Stimulated activated naive CD4-positive, alpha-beta T cell treated with Interleukin-2 at 50 U/mL for 16 hours (primary cell): ENCODE data around the gene ACYP1.
"Not testable (repeated sequence)": the region's sequence is repeated elsewhere in the genome, so short reads cannot be mapped to it uniquely, and the experiment has no call there.

ENCODE experiments used
- DNase-seq: peaks from one replicate; lab custom pipeline; 2025; lab: John Stamatoyannopoulos, UW

ACYP1 gene

DNA sequence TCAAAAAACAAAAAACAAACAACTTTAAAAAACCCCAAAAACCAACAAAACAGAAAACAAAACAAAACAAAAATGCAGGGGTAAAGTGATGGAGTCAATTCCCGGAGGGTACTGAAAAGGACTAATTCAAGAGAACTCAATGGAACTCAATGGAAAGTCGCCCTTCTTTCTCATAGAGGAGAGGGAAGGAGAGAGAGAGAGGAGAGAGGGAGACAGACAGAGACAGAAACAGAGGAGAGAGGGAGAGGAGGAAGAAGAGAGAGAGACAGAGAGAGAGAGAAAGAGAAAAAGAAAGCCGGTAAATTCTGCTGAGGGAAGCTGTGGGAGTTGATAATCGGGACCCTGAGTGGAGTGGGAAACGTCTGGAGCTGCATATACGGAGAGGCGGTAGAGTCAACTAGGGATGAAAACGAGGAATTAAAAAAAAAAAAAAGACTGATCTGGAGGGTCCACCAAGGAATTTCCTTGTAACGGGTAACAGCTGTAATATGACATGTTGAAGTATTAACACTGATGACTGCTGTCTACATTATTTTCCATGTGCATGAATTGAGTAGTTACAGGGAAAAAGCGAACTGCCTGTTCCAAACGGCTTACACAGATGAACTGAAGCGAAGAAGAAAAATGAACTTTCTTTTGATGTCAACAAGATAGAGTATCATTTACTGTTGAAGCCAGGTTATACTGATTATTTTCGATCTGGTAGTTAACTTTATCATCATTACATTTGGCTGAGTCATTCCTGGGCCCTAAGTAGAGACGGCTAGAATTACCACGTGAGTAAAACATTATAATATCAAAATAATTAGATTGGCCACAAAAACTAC, 4.7 kb upstream of the ACYP1 start:
- DNase-seq = no peak

DNA sequence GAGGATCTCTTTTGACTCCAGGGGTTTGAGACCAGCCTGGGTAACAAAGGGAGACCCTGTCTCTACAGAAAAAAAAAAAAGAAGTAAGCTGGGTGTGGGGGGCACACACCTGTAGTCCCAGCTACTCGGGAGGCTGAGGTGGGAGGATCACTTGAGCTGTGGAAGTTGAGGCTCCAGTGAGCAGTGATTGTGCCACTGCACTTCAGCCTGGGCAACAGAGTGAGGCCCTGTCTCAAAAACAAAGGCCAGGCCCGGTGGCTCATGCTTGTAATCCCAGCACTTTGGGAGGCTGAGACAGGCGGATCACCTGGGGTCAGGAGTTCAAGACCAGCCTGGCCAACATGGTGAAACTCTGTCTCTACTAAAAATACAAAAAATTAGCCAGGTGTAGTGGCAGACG, 3.9 kb upstream of the ACYP1 start:
- DNase-seq = not testable (repeated sequence)

DNA sequence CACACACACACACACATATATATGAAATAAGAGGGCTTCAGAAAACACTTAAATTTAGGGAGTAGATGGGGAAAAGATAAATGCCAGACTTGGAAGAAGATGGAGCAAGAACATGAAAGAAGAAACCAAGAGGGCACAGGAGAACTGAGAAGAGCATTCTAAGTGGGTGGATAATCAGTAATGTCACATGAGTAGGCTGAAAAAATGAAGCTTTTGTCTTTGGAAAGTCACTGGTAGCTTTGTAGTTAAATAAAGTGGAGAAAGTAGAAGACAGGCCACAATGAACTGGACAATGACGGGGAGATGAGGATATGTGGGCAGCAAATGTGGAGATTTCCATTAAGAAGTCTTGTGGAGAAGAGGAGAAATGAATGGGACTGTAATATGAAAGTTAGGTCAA, 3.4 kb upstream of the ACYP1 start:
- no peak for DNase-seq

DNA sequence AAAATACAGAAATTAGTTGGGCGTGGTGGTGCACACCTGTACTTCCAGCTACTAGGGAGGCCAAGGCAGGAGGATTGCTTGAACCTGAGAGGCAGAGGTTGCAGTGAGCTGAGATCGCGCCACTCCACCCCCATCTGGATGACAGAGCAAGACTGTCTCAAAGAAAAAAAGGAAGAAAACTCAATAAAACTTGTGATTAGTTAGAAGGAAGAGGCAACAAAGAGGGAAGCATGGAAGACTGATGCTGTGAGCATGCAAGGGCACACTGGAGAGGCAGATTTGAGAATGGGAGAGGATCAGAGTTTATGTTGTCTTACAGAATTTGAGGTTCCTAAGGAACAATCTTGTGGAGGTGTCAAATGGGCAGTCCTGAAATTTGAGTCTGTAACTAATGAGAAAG, 2.9 kb upstream of the ACYP1 start:
- no peak for DNase-seq

DNA sequence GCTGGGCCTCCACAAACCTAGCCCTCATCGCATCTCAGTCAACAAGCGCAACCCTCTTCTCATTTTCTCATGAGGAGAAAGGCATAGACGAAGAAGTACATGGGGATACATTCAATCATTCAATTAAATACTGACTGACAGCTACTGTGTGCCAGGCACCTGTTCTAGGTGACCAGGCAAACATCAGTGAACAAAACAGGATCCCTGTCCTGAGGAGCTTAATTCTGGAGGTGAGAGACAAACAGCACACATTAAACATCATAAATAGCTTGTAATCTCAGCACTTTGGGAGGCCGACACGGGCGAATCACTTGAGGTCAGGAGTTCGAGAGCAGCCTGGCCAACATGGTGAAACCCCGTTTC, 362 bp upstream of the ACYP1 start:
- DNase-seq = no peak

DNA sequence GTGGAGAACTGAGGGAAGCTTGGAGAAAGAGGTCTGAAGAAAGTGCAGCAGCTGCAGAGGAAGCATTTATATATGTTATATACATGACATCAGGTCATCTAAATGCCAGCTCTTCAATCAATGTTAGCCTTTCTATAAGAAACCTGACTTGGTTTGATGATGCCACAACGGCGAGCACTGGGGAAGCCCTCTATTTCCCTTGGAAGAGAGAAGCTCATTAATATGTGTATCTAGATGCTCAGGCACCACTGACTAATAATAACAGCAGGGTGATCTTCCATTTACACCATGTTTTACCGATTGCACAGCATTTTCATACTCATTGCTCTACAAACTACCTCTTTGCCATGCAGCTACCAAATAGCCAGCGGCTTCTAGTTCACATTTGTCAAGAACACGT, 811 bp downstream of the ACYP1 start:
- DNase-seq = no peak

DNA sequence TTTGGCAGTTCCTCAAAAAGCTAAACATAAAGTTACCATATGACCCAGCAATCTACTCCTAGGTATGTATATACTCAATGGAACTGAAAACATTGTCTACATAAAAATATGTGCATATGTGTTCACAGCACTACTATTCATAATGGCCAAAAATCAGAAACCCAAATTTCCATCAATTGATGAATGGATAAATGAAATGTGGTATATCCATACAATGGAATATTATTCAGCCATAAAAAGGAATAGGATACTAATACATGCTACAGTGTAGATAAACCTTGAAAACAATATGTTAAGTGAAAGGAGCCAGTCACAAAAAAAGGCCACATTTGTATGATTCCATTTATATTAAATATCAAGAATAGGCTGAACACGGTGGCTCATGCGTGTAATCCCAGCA, 3.4 kb downstream of the ACYP1 start:
- DNase-seq = no peak

DNA sequence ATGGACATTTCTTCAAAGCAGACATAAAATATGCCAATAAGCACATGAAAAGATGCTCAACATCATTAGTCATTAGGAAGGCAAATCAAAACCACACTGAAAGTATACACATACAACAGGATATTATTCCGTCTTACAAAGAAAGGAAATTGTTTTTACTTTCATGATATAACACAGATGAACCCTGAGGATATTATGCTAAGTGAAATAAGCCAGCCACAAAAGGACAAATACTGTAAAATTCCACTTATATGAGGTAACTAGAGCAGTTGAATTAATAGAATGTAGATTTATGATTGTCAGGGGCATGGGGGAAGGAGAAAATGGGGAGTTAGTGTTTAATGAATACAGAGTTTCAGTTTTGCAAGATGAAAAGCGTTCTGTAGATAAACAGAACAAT, 4.2 kb downstream of the ACYP1 start:
- DNase-seq = no peak

DNA sequence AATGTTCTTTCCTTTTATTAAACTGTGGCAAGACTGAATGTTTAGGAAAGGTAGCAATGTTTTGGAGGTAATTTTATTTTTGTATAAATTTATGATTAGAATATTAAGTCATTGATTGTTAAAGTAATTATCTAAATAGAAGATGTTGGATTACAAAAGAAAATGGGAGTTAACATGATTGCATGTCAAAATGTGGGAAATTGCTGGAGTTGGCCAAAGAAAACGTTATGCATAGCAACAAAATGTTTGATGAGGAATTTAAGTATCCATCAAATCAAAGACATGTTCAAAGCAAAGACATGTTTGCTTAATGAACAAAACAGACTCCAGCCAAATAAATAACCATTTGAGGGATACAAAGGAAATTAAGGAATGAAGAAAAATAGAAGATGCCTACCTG, 9.4 kb downstream of the ACYP1 start:
- DNase-seq = no peak

DNA sequence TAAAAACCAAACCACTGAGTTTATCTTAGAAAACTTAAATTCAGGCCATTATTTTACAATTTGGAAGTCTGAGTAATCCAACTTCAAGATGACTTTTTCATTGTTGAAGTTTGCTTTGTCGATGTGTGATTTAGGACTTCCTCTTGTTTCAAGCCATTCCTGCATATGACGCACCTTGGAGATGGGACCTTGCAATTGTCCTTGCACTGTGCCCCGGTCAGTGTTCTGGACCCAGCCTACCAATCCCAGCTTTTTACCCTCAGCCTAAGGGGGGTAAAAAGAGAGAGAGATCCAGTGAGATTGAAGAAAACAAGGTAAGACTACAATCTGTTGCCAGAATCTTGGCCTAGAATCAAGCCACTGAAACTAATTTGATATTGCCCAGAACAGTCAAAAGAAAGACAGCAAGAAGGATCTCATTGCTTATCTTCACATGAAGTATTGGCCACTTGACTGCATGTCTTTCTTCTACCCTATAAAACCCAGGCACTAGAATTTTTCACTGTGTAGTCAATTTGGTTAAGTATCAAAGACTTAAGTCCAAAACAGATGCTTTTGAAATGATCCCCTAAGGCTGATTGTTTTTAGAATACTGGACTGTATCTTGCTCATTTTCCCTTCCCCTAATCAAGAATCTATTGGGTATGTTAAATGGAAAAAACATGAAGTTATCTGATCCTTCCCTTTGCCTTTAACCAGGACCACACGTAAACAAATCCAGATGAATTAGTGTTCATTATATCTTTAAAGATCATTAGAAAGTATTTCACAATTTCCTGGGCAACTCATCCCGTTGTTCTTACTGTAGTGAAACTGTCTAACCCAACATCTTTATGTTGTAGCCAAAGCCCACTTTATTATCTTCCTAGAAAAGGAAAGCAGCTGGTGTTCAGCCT, 10.2 kb downstream of the ACYP1 start:
- no peak for DNase-seq

DNA sequence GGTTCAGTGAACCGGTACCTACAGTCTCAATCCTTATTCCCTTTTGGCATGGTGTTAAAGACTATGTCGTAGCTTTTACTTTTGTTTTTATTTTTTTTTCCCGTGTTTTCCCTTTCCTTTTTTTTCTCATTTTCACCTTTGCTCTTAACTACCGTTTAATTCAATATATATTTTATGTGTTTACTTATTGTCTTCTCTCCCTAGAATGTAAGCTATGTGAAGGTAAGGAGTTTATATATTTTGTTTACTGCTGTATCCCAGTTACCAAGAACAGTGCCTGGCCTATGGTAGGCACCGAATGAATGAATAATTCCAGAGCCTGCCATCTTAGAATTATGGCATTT, 12.3 kb downstream of the ACYP1 start:
- DNase-seq = no peak

DNA sequence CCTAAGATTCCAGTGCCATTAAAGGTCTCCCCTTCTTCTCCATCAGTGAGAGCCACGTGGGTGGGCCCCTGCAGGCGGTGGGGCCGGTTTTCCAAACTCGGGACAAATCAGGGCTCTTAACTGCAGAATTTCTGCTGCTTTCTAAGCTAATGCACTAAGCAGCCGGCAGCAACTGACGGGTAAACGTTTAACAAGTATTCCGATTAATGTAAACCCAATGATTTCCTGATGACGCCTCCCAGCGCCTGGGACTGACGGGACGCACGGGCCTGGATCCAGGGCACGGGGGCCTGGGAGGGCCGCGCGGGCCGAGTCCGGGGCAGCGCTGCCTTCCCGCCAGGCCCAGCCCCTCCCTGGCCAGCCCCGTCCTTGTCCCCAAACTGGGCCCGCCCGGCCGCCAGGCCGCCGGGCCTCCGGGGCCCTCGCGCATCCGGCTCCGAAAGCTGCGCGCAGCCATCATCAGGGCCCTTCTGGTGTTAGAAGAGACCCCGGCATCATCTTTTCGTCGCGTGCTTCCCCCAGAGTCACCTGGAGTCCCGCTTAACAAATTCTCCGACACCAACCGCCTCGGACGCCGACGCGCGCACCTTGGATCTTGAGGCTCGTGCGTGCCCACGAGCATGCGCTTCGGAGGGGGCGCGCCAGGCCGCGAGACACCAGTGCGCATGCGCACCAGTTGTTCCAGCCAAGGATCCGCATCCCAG, 12.8 kb downstream of the ACYP1 start, which contains the start of gene MLH3:
Gene MLH3, minus strand, starts transcription at position 616 of the 704 bp plus-strand sequence. CDS start 1,812 bp downstream, outside the sequence.
- peak; percentile 68 for DNase-seq

DNA sequence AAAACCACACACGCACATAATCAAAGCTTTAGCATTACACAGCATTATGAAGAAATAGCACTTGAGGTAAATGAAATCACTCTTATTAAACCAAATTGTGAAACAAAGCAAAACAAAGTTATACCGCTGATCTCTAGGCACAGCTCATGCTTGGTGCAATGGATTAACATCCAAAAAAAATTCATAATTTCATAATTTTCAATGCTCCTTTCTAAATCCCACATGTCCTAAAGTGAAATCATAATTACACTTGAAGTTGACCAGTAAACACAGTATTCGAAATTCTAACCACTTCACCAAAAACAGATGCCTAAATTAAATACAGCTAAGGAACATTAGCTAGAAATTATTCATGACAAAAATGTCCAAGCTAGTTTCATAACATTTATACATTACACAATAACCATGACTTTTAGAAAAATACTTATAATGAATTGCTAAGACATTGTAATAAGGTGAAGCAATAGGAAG, 14.1 kb downstream of the ACYP1 start:
- DNase-seq = no peak

DNA sequence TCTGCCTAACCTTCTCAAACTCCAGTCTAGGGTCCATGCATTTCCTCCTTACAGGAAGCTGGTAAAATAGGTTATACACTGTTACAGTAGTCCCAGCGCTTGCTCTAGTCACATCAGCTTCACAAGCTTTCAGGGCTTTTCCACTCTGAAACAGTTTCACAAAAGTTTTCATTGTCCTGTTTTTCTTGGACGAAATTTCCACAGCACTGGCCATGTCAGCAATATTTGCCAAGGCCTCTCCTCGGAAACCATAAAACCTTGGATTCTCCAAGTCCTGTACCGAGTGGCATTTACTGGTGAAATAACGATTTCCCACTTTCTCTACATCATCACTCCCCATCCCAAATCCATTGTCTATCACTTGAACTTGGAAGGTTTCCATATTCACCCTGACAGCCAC, 14.7 kb downstream of the ACYP1 start:
- no peak for DNase-seq

DNA sequence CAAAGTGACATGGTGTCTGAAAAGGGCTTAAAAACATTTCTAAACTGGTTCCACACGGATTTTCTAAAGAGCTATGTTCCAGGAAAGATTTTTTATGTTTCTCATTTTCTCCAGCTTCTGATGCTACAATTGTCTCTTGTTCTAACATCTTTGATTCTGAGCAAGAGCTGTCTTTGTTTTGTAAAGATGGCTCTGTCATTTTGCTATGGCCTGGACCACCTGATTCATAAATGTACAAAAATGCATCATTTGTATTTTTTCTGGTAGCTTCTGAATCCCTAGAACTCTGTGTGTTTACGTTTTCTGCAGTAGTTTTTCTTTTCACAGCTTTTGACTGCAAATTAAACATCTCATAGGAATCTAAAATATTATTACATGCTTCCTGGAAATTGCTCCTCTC, 15.7 kb downstream of the ACYP1 start:
- no peak for DNase-seq

DNA sequence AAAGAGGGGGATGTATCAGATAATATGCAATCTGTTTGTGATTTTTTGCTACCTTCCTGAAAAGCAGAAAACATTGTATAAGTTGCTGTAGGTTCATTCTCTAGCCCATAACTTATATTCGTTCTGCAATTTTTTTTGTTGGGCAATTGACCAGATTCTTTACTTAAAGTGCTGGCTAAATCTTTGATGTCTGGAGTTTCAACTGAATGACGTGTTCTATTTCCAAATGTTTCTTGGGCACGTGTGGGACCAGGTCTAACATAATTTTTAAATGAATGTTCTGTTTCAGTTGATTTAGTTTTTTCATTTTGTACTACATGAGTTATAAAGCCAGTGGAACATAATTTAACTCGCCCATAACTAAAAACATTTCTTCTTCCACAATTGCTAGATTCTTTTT, 16.3 kb downstream of the ACYP1 start:
- no peak for DNase-seq

DNA sequence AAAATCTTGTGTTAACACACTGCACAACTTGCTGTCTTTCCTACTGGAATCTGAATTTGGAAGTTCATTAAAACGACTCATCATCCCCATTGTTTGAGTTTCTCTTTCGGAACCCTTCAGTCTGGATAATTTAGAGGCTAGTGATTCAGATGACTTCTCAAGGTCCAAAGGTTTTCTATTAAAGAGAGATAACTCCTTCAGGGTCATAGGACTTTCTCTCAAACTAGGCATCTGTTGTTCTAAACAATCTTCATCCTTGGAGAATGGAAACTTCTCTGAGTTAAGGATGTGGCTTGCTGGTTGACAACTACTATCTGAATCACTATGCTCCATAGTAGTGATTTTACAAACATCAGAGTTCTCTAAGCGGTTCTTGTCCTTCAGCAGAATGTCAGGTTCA, 16.9 kb downstream of the ACYP1 start:
- DNase-seq = no peak

DNA sequence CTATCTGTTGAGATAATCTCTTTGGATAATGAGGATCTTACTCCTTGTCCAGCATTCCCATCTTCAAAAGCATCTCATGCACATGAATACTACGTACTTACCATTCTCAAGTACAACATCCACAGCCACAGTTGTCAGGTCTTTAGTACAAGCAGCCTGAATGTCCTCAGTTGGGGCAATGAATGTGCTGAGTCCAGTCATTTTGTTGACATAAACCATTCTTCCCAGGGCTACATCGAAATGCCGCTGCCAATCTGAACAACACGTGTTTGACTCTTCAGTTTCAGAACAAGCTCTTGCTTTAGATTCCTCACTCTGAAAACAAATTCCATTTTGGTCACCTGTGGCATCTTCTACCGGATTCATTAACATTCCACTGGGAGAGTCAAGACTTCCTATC, 17.5 kb downstream of the ACYP1 start:
- DNase-seq = no peak

DNA sequence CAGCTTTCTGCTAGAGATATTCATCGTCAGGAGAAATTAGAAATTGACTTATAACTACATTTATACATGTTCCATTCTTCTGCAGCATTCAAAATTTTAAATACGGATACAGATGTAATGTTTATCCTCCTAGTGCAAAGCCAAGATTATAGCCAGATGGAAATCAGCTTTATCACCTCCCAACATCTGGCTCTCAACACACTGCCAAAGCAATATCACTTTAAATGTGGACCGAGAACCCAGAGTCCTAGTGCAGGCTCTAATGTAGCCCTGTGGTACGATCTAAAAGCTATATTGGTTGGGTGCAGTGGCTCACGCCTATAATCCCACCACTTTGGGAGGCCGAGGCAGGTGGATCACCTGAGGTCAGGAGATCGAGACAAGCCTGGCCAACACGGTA, 19.1 kb downstream of the ACYP1 start:
- DNase-seq = no peak

DNA sequence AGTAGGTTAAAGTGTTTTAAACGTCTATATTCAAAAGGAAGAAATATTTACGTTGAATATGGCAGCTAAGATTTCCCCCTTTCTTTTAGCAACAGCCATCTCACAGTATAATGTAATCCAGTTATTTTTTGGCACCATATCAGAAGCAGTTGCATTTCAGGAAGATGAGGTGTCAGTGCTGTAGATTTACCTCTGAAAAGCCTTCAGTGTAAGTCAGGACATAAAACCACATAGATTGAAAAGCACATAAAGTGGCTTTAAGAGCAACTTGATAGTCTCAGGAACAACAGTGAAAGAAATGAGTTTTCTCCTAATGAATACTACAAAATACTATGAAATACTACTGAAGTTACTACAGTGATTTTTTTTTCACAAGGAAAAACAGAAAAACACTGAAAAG, 19.5 kb downstream of the ACYP1 start:
- no peak for DNase-seq

DNA sequence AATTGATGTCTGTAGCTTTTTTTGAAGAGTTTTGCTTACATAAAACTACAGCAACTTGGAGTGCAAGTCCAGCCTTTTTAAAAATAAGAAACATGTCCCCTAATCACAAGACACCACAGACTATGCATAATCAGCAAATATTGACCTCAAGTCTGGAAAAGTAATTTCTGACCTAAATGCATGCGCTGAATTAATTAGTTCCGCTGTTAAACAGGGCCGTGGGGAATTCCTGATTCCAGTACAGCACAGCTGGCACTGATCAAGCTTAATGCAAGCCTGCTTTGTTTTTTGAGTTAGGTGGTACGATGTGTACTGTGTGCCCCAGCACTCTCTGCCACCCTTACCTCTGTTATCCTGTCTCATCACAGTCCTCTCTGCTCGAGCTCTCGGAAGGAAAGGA, 21.8 kb downstream of the ACYP1 start:
- no peak for DNase-seq

DNA sequence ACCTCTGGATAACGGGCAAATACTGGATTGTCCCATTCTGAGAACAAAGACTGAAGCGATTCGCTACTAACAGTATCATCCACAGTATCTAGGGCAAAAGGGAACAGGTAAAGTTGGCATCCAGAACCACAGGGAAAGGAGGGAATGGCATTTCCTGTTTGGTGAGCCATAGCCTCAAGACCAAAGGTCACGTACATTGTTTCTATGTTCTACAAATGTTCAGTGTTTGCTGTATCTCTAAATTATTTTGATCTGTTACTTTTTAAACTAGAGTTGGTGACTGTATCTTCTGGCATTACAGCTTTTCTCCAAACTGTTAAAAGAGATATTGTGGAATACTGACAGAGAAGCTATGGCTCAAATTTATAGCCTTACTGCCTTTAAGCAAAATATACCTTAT, 22.2 kb downstream of the ACYP1 start:
- no peak for DNase-seq

DNA sequence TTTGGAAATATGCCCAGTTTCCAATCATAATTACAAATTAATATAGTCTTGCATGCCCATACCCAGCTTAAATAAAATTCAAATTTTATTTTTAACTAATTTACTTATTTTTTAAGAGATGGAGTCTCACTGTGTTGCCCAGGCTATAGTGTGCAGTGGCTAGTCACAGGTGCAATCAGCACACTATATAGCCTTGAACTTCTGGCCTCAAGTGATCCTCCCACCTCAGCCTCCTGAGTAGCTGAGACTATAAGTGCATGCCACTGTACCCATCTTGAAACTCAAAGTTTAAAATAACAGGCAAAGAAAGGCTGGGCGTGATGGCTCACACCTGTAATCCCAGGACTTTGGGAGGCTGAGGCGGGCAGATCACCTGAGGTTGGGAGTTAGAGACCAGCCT, 22.9 kb downstream of the ACYP1 start:
- DNase-seq = no peak
